Stimulated activated CD8-positive, alpha-beta memory T cell treated with anti-CD3 and anti-CD28 coated beads, Interleukin-15, amount 100 ng/mL, for 24 hours (primary cell): Measurements from ENCODE around the gene FAM131B.
A peak's percentile ranks its signal among the peaks of the same experiment; 100 is the strongest.

Source experiments
- DNase-seq: peaks from one replicate; pipeline ENCODE4 v3.0.0-alpha.2; 2020; ENCODE audit warnings: low read depth

FAM131B gene

DNA sequence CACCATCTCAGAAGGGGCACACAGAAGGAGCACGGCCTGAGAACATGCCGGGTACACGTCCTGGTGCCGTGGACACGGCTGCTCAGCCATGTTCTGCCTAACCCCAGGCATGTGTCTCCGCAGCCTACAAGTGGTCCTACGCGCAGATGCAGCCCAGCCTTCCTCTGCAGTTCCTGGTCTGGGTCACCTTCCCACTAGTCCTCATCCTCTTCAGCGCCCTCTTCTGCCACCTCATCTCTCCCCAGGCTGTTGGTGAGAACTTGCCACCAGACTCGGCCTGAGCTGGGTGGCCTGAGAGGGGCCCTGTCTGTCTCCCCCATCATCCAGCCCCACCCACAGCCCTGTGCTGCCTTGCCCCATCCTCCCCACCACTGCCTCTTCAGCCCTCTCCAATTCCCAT is 41.3 kb downstream of the FAM131B start:
- DNase-seq = no peak

DNA sequence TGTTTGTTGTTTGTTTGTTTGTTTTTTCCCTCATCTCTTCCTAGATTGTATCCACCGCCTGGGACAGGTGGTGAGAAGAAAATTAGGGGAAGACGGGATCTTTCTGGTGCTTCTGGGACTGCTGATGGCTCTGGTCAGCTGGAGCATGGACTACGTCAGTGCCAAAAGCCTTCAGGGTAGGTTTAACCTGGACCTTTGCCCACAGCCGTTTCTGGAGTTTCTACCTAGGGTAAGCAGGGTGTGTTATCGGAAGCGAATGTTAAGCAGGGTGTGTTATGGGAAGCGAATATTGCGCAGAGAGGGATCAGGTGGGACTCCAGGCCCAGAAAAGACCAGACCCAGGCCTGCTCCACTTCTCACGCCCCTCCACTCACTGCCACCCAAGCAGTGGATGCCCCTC is 41.9 kb downstream of the FAM131B start:
- no peak for DNase-seq

DNA sequence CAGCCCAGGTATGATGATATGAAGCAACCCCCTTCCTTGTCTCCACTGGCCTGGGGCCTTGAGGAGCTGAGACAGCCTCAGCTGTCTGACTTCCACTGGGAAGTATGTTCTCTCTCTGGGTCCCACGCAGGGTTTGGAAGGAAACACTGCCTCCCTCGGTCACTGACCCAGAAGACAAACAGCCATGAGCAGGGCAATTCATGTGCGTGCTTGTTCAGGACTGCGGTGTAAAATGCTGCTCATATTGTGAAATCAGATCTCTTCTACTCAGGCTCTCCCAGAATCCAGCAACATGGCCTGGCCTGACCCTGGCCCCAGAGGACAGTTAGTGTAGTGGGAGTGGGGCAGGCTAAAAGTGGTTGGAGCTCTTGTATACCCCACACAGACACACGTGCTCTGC is 43.9 kb downstream of the FAM131B start:
- no peak for DNase-seq

DNA sequence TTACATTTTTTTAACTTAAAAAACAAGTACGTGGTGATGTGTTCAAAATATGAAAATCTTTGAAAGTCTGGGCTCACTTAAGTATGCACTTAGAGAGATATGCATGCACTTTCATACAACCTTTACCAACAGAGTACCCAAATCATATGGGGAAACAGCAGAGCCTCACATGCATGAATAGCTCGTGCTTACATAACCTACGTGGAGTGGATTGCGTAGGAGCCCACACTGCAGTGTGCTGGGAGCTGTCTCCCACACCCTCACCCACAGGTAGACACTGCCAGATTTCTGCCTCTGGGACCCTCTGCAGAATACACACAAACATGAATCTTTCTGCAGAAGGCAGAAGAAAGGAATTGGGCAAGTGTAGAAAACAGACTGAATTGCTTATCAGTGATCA is 46.0 kb downstream of the FAM131B start:
- DNase-seq = no peak

DNA sequence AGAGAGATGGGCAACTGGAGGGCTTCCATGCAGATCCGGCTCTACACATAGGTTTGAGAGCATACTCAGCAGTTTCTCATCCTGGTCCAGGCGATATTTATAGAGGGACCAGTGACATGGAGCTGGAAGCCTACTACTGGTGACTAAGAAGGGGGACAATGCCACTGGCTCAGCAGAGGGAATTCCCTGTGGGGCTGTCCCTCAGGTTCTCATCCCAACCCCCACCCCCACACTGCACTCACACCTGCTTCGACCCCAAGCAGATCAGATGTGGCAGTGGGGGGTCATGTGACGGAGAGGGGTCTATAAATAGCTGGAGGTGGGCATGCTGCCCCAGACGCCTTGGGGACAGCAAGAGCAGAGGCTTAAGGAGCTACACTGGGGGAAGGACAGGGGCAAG is 46.7 kb downstream of the FAM131B start, which contains the start of gene CLCN1:
CLCN1 (plus strand) TSS at position 336 of the 400 bp plus-strand sequence. CDS start 102 bp downstream, outside the sequence.
- no peak for DNase-seq

DNA sequence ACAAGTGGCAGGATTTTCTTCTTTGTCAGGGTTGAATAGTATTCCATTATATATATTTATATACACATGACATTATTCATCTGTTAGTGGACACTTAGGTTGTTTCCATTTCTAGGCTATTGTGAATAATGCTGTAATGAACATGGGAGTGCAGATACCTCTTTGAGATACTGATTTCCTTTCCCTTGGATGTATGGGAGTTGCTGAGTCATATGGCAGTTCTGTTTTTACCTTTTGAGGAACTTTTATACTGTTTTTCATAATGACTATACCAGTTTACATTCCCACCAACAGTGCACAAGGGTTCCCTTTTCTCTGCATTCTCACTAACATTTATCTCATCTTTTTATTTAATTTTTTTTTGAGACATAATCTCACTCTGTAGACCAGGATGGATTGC is 48.4 kb downstream of the FAM131B start:
- no peak for DNase-seq

DNA sequence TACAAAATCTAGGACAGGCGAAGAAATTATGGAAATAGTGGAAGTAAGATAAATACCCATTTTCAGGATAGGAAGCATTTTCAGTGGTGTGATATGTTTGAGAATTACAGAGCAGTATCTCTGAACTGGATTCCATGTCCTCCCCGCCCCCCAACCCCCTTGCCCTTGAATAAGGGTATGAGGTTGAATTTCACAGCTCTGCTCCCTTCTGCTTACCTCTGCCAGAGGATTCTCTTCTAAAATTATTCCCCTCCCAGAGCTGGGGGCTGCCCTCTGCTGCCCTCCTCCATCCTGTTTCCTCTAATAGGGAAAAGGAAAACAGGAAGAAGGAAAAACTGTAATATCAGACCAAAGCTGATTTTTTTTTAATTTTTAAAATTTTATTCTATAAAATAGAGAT is 53.9 kb downstream of the FAM131B start:
- no peak for DNase-seq

DNA sequence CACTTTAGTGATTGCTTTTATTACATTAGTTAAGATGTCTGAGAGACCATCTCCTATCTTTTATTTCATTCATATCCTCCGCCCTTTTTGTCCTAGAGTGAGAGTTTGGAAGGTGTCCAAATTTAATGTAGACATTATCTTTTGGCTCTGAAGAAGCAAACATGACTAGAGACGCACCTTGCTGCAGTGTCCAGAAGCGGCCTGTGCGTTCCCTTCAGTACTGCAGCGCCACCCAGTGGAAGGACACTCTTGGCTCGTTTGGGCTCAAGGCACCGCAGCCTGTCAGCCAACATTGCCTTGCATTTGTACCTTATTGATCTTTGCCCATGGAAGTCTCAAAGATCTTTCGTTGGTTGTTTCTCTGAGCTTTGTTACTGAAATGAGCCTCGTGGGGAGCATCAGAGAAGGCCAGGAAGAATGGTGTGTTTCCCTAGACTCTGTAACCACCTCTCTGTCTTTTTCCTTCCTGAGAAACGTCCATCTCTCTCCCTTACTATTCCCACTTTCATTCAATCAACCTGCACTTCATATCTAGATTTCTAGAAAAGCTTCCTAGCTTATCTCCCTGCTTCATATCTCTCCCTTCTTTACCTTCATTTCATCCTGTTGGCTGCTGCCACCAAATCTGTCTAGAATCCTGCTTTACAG is 57.0 kb downstream of the FAM131B start:
- peak; percentile 34 for DNase-seq

DNA sequence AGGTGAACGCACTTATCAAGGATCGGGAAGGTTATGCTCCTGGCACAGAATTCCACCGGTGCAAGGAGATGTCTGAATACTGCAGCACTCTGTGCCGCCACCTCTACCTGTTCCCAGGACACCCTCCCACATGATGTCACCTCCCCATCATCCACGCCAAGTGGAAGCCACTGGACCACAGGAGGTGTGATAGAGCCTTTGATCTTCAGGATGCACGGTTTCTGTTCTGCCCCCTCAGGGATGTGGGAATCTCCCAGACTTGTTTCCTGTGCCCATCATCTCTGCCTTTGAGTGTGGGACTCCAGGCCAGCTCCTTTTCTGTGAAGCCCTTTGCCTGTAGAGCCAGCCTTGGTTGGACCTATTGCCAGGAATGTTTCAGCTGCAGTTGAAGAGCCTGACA is 57.6 kb downstream of the FAM131B start:
- no peak for DNase-seq

DNA sequence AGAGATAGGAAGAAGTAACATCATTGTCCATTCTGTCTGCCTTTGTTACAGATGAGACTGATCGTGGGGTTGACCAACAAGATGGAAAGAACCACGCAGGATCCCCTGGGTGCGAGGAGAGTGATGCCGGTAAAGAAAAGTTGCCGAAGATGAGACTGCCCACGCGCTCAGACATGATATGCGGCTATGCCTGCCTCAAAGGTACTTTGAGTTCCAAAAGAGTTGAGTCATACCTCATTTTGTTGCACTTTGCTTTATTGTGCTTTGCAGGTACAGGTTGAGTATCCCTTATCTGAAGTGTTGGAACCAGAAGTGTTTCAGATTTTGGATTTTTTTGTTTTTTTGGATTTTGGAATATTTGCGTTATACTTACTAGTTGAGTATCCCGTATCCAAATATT is 58.8 kb downstream of the FAM131B start:
- no peak for DNase-seq
